Measurements from ENCODE around the gene APC. TPM values are rescaled to one million over a fixed set of nuclear protein-coding genes. Genes with fewer than 3 reads are reported as not detected.

The APC gene
- total and polyA plus RNA-seq, 10 of the 15 experiments (the other 5 are each of a cell fraction or from before 2014, with no cell fraction given): 3.2 to 23.3 (median 13.8) TPM

DNA sequence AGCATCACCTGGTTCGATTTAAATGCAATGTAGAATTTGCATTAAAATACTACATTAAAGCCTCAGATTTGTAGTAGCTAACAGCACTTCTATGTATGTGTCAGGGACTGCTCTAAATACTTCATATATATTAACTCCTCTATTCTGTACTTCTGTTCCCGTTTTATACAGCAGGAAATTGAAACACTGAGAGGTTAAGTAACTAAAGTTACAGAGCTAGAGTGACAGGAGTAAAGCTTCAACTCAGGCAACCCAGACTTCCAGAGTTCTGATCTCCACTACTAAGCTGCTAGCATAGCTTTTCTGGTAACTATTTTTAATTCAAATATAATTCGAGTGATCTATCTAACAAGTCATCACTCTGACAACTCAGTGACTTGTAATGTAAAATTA, 619 bp upstream of the APC start (continued):
- TF ChIP-seq, protein P1, sequence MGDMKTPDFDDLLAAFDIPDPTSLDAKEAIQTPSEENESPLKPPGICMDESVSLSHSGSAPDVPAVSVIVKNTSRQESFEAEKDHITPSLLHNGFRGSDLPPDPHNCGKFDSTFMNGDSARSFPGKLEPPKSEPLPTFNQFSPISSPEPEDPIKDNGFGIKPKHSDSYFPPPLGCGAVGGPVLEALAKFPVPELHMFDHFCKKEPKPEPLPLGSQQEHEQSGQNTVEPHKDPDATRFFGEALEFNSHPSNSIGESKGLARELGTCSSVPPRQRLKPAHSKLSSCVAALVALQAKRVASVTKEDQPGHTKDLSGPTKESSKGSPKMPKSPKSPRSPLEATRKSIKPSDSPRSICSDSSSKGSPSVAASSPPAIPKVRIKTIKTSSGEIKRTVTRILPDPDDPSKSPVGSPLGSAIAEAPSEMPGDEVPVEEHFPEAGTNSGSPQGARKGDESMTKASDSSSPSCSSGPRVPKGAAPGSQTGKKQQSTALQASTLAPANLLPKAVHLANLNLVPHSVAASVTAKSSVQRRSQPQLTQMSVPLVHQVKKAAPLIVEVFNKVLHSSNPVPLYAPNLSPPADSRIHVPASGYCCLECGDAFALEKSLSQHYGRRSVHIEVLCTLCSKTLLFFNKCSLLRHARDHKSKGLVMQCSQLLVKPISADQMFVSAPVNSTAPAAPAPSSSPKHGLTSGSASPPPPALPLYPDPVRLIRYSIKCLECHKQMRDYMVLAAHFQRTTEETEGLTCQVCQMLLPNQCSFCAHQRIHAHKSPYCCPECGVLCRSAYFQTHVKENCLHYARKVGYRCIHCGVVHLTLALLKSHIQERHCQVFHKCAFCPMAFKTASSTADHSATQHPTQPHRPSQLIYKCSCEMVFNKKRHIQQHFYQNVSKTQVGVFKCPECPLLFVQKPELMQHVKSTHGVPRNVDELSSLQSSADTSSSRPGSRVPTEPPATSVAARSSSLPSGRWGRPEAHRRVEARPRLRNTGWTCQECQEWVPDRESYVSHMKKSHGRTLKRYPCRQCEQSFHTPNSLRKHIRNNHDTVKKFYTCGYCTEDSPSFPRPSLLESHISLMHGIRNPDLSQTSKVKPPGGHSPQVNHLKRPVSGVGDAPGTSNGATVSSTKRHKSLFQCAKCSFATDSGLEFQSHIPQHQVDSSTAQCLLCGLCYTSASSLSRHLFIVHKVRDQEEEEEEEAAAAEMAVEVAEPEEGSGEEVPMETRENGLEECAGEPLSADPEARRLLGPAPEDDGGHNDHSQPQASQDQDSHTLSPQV (IDR thresholded peaks at IDR 0.05): no peak
- TF ChIP-seq NR2C2 (IDR thresholded peaks at IDR 0.05; ENCODE audit: borderline replicate concordance, control insufficient read depth, insufficient read length, low read depth) (no peak), GABPA (IDR thresholded peaks at IDR 0.05; ENCODE audit: low read depth) (no peak)

DNA sequence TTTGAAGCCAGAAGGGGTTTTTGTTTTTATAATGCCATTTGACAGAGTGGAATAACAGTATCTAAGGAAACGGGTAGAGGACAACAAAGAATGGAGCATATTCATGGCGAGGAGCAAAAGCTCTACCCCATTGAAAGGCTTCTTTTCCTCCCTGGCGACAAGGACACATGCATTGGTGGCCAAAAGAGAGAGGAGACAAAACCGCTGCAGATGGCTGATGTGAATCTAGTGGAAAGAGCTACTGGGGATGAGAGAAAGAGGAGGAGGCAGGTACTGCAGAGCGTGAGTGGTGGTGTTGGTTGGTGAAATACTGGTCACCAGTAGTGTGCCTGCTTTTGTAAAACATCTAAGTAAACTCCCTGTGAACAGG, 491 bp downstream of the APC start:
- Histone ChIP-seq H3K9me3 (replicated peaks; ENCODE audit: control insufficient read depth, insufficient read depth, low read length) (no peaks in the 10 kb centered on the region; the same call in 2 of the 3 replicates), H3K4me1 (ENCODE audit: control insufficient read depth, insufficient read depth, low read length) (no peaks in the 10 kb centered on the region), H3K27ac (ENCODE audit: control insufficient read depth, insufficient read depth) (peak overlapping the region; percentile 76), H3K9ac (ENCODE audit: control insufficient read depth, insufficient read depth, low read length) (peak overlapping the region; percentile 62), H3K79me2 (ENCODE audit: control insufficient read depth, insufficient read depth, low read length) (peaks cover 13% of the 10 kb centered on the region), H3K36me3 (ENCODE audit: control insufficient read depth in 2 of 2, insufficient read depth in 2 of 2, low read length in 1 of 2) (no peaks in the 10 kb centered on the region), H4K20me1 (ENCODE audit: control insufficient read depth, insufficient read depth) (no peaks in the 10 kb centered on the region), H2AFZ (ENCODE audit: control insufficient read depth, low read depth, low read length) (peak overlapping the region; percentile 99), H3K4me2 (ENCODE audit: control insufficient read depth, insufficient read depth) (peak overlapping the region; percentile 70), H3K4me3 (peak overlapping the region; percentile 99), H3K27me3 (replicated peaks in 1 of 2; ENCODE audit: control insufficient read depth in 2 of 2, insufficient read depth in 2 of 2, low read length in 1 of 2) (no peaks in the 10 kb centered on the region)
- ATAC-seq: peak; percentile 53
- no peak for DNase-seq (ENCODE audit: low read depth, low spot score)
- ChIA-PET POLR2A (interaction anchor here (1.1 to 2.9 kb wide), 3 partner anchors 9 to 30 kb away, joined by 3 to 8 read pairs (median 3); no protein-coding TSS in a partner anchor), SMC1A (ENCODE audit: uncharacterized antibody, unreplicated experiment) (interaction anchor here (0.8 to 4.9 kb wide), 8 partner anchors 9 to 98 kb away, joined by 3 to 30 read pairs (median 4); no protein-coding TSS in a partner anchor), RAD21 (ENCODE audit: unreplicated experiment) (interaction anchor here (1.0 to 2.0 kb wide), 4 partner anchors 11 to 30 kb away, joined by 3 to 7 read pairs (median 6); no protein-coding TSS in a partner anchor), CTCF (interaction anchor here (0.7 to 3.6 kb wide), 3 partner anchors 19 to 29 kb away, joined by 3 to 14 read pairs (median 8); no protein-coding TSS in a partner anchor)
- BruUV-seq (replicated peaks): TSS peak; percentile 63
- 0% methylated on average over 5 of the region's 5 CpGs for WGBS (ENCODE audit: insufficient coverage, insufficient replicate concordance, low lambda C conversion rate, missing lambda C conversion rate)
- in situ Hi-C loops (cut with MboI) (no loop called here), intact Hi-C loops (cut with micrococcal nuclease; ENCODE audit: unreplicated experiment) (no loop called here)
- TF ChIP-seq, protein P2, sequence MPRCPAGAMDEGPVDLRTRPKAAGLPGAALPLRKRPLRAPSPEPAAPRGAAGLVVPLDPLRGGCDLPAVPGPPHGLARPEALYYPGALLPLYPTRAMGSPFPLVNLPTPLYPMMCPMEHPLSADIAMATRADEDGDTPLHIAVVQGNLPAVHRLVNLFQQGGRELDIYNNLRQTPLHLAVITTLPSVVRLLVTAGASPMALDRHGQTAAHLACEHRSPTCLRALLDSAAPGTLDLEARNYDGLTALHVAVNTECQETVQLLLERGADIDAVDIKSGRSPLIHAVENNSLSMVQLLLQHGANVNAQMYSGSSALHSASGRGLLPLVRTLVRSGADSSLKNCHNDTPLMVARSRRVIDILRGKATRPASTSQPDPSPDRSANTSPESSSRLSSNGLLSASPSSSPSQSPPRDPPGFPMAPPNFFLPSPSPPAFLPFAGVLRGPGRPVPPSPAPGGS (IDR thresholded peaks at IDR 0.05; ENCODE audit: borderline replicate concordance, insufficient read depth, low read depth, low read length, poor library complexity, severe bottlenecking): no peak
- no peak for TF ChIP-seq EZH2 (IDR thresholded peaks at IDR 0.05; ENCODE audit: borderline replicate concordance, control insufficient read depth, low read depth, low read length)
- TF ChIP-seq, protein P3, sequence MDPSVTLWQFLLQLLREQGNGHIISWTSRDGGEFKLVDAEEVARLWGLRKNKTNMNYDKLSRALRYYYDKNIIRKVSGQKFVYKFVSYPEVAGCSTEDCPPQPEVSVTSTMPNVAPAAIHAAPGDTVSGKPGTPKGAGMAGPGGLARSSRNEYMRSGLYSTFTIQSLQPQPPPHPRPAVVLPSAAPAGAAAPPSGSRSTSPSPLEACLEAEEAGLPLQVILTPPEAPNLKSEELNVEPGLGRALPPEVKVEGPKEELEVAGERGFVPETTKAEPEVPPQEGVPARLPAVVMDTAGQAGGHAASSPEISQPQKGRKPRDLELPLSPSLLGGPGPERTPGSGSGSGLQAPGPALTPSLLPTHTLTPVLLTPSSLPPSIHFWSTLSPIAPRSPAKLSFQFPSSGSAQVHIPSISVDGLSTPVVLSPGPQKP (IDR thresholded peaks at IDR 0.05; ENCODE audit: low read depth, low read length): no peak
- TF ChIP-seq, protein P4, sequence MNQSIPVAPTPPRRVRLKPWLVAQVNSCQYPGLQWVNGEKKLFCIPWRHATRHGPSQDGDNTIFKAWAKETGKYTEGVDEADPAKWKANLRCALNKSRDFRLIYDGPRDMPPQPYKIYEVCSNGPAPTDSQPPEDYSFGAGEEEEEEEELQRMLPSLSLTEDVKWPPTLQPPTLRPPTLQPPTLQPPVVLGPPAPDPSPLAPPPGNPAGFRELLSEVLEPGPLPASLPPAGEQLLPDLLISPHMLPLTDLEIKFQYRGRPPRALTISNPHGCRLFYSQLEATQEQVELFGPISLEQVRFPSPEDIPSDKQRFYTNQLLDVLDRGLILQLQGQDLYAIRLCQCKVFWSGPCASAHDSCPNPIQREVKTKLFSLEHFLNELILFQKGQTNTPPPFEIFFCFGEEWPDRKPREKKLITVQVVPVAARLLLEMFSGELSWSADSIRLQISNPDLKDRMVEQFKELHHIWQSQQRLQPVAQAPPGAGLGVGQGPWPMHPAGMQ (IDR thresholded peaks at IDR 0.05; ENCODE audit: borderline replicate concordance): no peak
- TF ChIP-seq EED (IDR thresholded peaks at IDR 0.05; ENCODE audit: low read depth): no peak
- 0 out of 2 replicates have a peak, but pooled peaks have one; percentile 2 for TF ChIP-seq CHD2 (IDR thresholded peaks at IDR 0.05; ENCODE audit: borderline replicate concordance, low read depth, low read length)
- FAIRE-seq: no peak

Data from GM12878 (cell line).